Eye (tissue), 1 donor: ENCODE data around the gene EXTL1.

Experiments
- DNase-seq: peaks from one replicate; pipeline ENCODE4 v3.0.0-alpha.2; 2015

EXTL1 gene

GRCh38 chr1:25997828-25998761, 23.5 kb upstream of the EXTL1 start, which contains the start of gene PAFAH2:
Gene PAFAH2 (minus strand): TSS chr1:25998063. CDS start chr1:25990816, 7,247 bp downstream.
- peak; percentile 100 for DNase-seq

- DNase-seq, result peak; percentile 71
Measured at GRCh38 chr1:25999041-25999800, 22.4 kb upstream of the EXTL1 start.

- no peak for DNase-seq
Measured at GRCh38 chr1:26003262-26003661, 18.3 kb upstream of the EXTL1 start.

- DNase-seq, result no peak
Measured at GRCh38 chr1:26003756-26004155, 17.8 kb upstream of the EXTL1 start.

GRCh38 chr1:26005434-26006105, 16.0 kb upstream of the EXTL1 start:
- DNase-seq, result no peak

GRCh38 chr1:26006710-26007109, 14.9 kb upstream of the EXTL1 start:
- DNase-seq, result no peak

- DNase-seq, result peak; percentile 51
Measured at GRCh38 chr1:26009796-26010447, 11.7 kb upstream of the EXTL1 start.

GRCh38 chr1:26010825-26011224, 10.8 kb upstream of the EXTL1 start:
- no peak for DNase-seq

- DNase-seq, result no peak
Measured at GRCh38 chr1:26012864-26013263, 8.7 kb upstream of the EXTL1 start.

- no peak for DNase-seq
Measured at GRCh38 chr1:26014179-26014578, 7.4 kb upstream of the EXTL1 start.

- DNase-seq, result no peak
Measured at GRCh38 chr1:26015358-26015757, 6.2 kb upstream of the EXTL1 start.

- DNase-seq, result peak; percentile 78
Measured at GRCh38 chr1:26016258-26016952, 5.2 kb upstream of the EXTL1 start.

GRCh38 chr1:26016953-26017545, 4.5 kb upstream of the EXTL1 start:
- no peak for DNase-seq

- DNase-seq, result no peak
Measured at GRCh38 chr1:26017606-26018005, 4.0 kb upstream of the EXTL1 start.

GRCh38 chr1:26019641-26020315, 1.8 kb upstream of the EXTL1 start:
- DNase-seq, result no peak

- DNase-seq, result no peak
Measured at GRCh38 chr1:26020330-26020768, 1.2 kb upstream of the EXTL1 start.

- DNase-seq, result no peak
Measured at GRCh38 chr1:26020941-26021646, 481 bp upstream of the EXTL1 start.

GRCh38 chr1:26022404-26022779, 817 bp downstream of the EXTL1 start:
- no peak for DNase-seq

- no peak for DNase-seq
Measured at GRCh38 chr1:26023009-26023408, 1.4 kb downstream of the EXTL1 start.

- DNase-seq, result no peak
Measured at GRCh38 chr1:26023826-26024225, 2.3 kb downstream of the EXTL1 start.
